SIG-M5 (cell line): ENCODE measurements around the gene NKD2.
"Not testable (repeated sequence)": the region's sequence is repeated elsewhere in the genome, so short reads cannot be mapped to it uniquely, and the experiment has no call there.

Source experiments
- DNase-seq: peaks from one replicate; lab custom pipeline; 2025; lab: John Stamatoyannopoulos, UW

The NKD2 gene

GRCh38 chr5:1000831-1001230, 7.8 kb upstream of the NKD2 start:
- not testable (repeated sequence) for DNase-seq

- no peak for DNase-seq
Measured at GRCh38 chr5:1001406-1002270, 7.0 kb upstream of the NKD2 start.

GRCh38 chr5:1002271-1002546, 6.4 kb upstream of the NKD2 start:
- no peak for DNase-seq

- DNase-seq: no peak
Measured at GRCh38 chr5:1002836-1003235, 5.8 kb upstream of the NKD2 start.

GRCh38 chr5:1003296-1003937, 5.2 kb upstream of the NKD2 start:
- no peak for DNase-seq

GRCh38 chr5:1004461-1005248, 3.9 kb upstream of the NKD2 start:
- no peak for DNase-seq

GRCh38 chr5:1005249-1005851, 3.3 kb upstream of the NKD2 start:
- no peak for DNase-seq

GRCh38 chr5:1005904-1006655, 2.5 kb upstream of the NKD2 start:
- no peak for DNase-seq

GRCh38 chr5:1006656-1007071, 1.9 kb upstream of the NKD2 start:
- no peak for DNase-seq

GRCh38 chr5:1007221-1007680, 1.4 kb upstream of the NKD2 start:
- no peak for DNase-seq

- no peak for DNase-seq
Measured at GRCh38 chr5:1007681-1008450, 736 bp upstream of the NKD2 start.

- no peak for DNase-seq
Measured at GRCh38 chr5:1009359-1010180, 968 bp downstream of the NKD2 start.

GRCh38 chr5:1010181-1010510, 1.5 kb downstream of the NKD2 start:
- no peak for DNase-seq

- DNase-seq: no peak
Measured at GRCh38 chr5:1010641-1011046, 2.0 kb downstream of the NKD2 start.

GRCh38 chr5:1011226-1011631, 2.6 kb downstream of the NKD2 start:
- no peak for DNase-seq

- no peak for DNase-seq
Measured at GRCh38 chr5:1011741-1012312, 3.2 kb downstream of the NKD2 start.

GRCh38 chr5:1012313-1012841, 3.8 kb downstream of the NKD2 start:
- DNase-seq: no peak

- DNase-seq: no peak
Measured at GRCh38 chr5:1012900-1013237, 4.3 kb downstream of the NKD2 start.

GRCh38 chr5:1013238-1013947, 4.8 kb downstream of the NKD2 start:
- no peak for DNase-seq
